ENCODE results near the gene CCDC187. TPM values are rescaled to one million over a fixed set of nuclear protein-coding genes. Genes with fewer than 3 reads are reported as not detected.

Gene CCDC187
- total RNA-seq, 1 donor from 2014 or later, result 0.69 TPM

- Mint-ChIP-seq H3K36me3 (ENCODE audit: low read depth) (peaks cover 58% of the 10 kb centered on the region), H3K27me3 (no peaks in the 10 kb centered on the region), H3K4me3 (no peak overlapping the region), H3K27ac (no peak overlapping the region), H3K4me1 (peaks cover 87% of the 10 kb centered on the region), H3K9me3 (no peaks in the 10 kb centered on the region)
- ChIA-PET POLR2A (no interaction called here), CTCF (no interaction called here)
- DNase-seq, result no peak
- intact Hi-C loops (cut with micrococcal nuclease), result loop anchor here (5.0 kb wide), 1 partner anchor 39 kb away; no protein-coding TSS in a partner anchor
- TF ChIP-seq, protein P1, sequence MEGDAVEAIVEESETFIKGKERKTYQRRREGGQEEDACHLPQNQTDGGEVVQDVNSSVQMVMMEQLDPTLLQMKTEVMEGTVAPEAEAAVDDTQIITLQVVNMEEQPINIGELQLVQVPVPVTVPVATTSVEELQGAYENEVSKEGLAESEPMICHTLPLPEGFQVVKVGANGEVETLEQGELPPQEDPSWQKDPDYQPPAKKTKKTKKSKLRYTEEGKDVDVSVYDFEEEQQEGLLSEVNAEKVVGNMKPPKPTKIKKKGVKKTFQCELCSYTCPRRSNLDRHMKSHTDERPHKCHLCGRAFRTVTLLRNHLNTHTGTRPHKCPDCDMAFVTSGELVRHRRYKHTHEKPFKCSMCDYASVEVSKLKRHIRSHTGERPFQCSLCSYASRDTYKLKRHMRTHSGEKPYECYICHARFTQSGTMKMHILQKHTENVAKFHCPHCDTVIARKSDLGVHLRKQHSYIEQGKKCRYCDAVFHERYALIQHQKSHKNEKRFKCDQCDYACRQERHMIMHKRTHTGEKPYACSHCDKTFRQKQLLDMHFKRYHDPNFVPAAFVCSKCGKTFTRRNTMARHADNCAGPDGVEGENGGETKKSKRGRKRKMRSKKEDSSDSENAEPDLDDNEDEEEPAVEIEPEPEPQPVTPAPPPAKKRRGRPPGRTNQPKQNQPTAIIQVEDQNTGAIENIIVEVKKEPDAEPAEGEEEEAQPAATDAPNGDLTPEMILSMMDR (IDR thresholded peaks at IDR 0.05), result no peak
- no peak for ATAC-seq (ENCODE audit: low read depth)
These were observed 68.0 kb downstream of the CCDC187 start for GRCh38 chr9:136235709-136236455.

DNA sequence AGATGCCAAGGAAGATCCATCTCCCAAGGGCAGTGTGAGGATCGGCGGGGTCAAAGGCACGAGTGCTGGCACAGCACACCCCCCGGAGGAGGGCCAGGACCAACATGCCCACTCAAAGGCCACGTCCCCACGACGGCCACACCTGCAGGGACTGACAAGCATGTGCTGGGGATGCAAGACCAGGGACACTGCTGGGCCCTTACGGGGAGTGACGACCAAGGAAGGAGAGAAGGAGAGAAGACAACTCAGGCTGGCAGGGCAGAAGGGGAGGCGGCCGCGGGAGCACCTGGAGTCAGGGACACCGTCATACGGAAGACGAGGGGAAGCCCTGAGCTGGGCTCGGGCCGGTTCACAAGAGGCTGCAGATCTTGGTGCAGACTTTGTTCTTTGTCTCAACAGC is 68.7 kb downstream of the CCDC187 start:
- no peak for ATAC-seq (ENCODE audit: low read depth)
- TF ChIP-seq, protein P1 (IDR thresholded peaks at IDR 0.05), result no peak
- Mint-ChIP-seq H3K4me3 (no peak overlapping the region), H3K4me1 (peaks cover 83% of the 10 kb centered on the region), H3K9me3 (no peaks in the 10 kb centered on the region), H3K36me3 (ENCODE audit: low read depth) (peaks cover 64% of the 10 kb centered on the region), H3K27me3 (no peaks in the 10 kb centered on the region), H3K27ac (no peak overlapping the region)
- POLR2A ChIA-PET, result no interaction called here
- intact Hi-C loops (cut with micrococcal nuclease), result loop anchor here (5.0 kb wide), 1 partner anchor 38 kb away; no protein-coding TSS in a partner anchor
- CTCF ChIA-PET, result interaction anchor here (0.6 kb wide), 1 partner anchor 10 kb away, joined by 3 read pairs; no protein-coding TSS in a partner anchor
- no peak for DNase-seq

DNA sequence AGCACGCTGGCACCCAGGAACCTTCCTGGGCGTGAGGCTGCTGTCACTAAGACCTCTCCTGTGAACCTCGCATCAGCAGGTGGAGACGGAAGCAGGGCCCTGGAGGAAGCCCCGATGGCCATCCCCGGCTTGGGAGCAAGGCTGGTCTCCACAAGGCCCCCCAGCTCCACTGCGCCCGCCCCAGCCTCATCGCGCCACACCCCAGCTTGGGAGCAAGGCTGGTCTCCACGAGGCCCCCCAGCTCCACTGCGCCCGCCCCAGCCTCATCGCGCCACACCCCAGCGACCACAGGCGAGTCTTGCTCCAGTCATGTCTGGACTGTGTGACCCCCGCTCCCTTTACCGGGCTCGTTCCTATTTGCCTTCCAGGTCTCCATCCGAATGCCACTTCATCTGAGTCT is 69.3 kb downstream of the CCDC187 start:
- Mint-ChIP-seq H3K4me3 (no peak overlapping the region), H3K27ac (no peak overlapping the region), H3K9me3 (no peaks in the 10 kb centered on the region), H3K36me3 (ENCODE audit: low read depth) (peaks cover 67% of the 10 kb centered on the region), H3K27me3 (no peaks in the 10 kb centered on the region), H3K4me1 (peaks cover 80% of the 10 kb centered on the region)
- no peak for DNase-seq
- ATAC-seq (ENCODE audit: low read depth), result no peak
- TF ChIP-seq, protein P1 (IDR thresholded peaks at IDR 0.05), result no peak
- intact Hi-C loops (cut with micrococcal nuclease), result no loop called here
- POLR2A ChIA-PET, result interaction anchor here (0.8 kb wide), 1 partner anchor 10 kb away, joined by 3 read pairs; no protein-coding TSS in a partner anchor
- CTCF ChIA-PET, result interaction anchor here (0.6 kb wide), 1 partner anchor 10 kb away, joined by 3 read pairs; no protein-coding TSS in a partner anchor

DNA sequence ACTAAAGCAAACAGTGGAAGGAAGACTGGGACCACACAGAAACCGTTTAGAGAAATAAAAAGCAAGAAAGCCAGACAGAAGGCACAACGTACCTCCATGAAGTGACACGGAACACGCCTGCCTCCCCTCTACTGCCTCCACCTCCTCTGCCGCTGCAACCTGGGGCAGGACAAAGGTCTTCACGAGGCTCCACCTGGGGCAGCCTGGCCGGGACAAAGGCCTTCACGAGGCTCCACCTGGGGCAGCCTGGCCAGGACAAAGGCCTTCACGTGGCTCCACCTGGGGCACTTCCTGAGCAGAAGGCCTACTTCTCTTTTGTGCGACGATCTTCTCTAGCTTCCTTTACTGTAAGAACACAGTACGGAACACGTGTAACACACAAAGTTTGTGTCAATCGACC is 70.0 kb downstream of the CCDC187 start:
- Mint-ChIP-seq H3K4me3 (no peak overlapping the region), H3K4me1 (peaks cover 74% of the 10 kb centered on the region), H3K27me3 (no peaks in the 10 kb centered on the region), H3K36me3 (ENCODE audit: low read depth) (peaks cover 64% of the 10 kb centered on the region), H3K9me3 (no peaks in the 10 kb centered on the region), H3K27ac (peak overlapping the region; percentile 66)
- CTCF ChIA-PET, result no interaction called here
- TF ChIP-seq, protein P1 (IDR thresholded peaks at IDR 0.05), result no peak
- POLR2A ChIA-PET, result interaction anchor here (0.8 kb wide), 1 partner anchor 9 kb away, joined by 3 read pairs; no protein-coding TSS in a partner anchor
- ATAC-seq (ENCODE audit: low read depth), result no peak
- intact Hi-C loops (cut with micrococcal nuclease), result no loop called here
- DNase-seq, result no peak

- H3K36me3 Mint-ChIP-seq (ENCODE audit: low read depth), result peaks cover 68% of the 10 kb centered on the region
- CTCF ChIA-PET, result no interaction called here
- intact Hi-C loops (cut with micrococcal nuclease), result no loop called here
- ATAC-seq (ENCODE audit: low read depth) (no peak), DNase-seq (no peak)
- POLR2A ChIA-PET, result no interaction called here
- no peaks in the 10 kb centered on the region for H3K27me3 Mint-ChIP-seq
- peak overlapping the region; percentile 66 for H3K27ac Mint-ChIP-seq
- TF ChIP-seq, protein P1 (IDR thresholded peaks at IDR 0.05), result no peak
- H3K9me3 Mint-ChIP-seq, result no peaks in the 10 kb centered on the region
- H3K4me3 Mint-ChIP-seq, result no peak overlapping the region
- peaks cover 74% of the 10 kb centered on the region for H3K4me1 Mint-ChIP-seq
These were observed 70.5 kb downstream of the CCDC187 start for GRCh38 chr9:136233411-136233810.

Measured in activated B cell treated with CpG ODN at 0.5 μM for 24 hours (primary cell).